ENCODE results near the gene FAM180A. TPM values are rescaled to one million over a fixed set of nuclear protein-coding genes. Genes with fewer than 3 reads are reported as not detected.
A peak's percentile ranks its signal among the peaks of the same experiment; 100 is the strongest.

The FAM180A gene
- total and polyA plus RNA-seq, 9 of the 15 experiments (the other 6 are each of a cell fraction or from before 2014, with no cell fraction given), result not detected

DNA sequence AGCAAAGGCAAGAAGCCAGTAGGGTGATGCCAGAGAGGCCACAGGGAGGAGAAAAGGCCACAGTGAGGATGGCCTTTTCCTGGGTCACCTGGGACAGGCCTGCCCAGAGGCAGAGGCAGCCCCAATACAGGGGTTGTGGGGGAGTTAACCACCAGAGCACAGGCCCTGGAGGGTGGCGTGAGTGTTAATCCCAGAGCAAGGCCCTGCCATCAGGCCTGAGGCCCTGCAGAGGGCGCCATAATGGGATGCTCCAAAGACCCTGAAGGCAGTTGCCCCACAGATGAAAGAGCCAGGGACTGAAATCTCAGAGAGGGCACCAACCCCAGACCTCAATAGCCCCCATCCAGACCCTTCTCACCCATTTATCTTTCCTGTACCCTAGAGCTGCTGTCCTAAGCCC is 44.5 kb downstream of the FAM180A start (continued):
- TF ChIP-seq NFE2L1 (tag; IDR thresholded peaks at IDR 0.05; ENCODE audit: borderline replicate concordance, low read depth) (no peak), ZNF232 (CRISPR knock-in tag; IDR thresholded peaks at IDR 0.05) (no peak), SMC3 (conservative IDR thresholded peaks at IDR 0.05; ENCODE audit: insufficient read depth, low read depth, low read length) (peak; percentile 54; the same call in 1 of the 2 replicates), GTF3C2 (IDR thresholded peaks at IDR 0.05; ENCODE audit: borderline replicate concordance, extremely low read depth, insufficient read length) (no peak), TAL1 (IDR thresholded peaks at IDR 0.05) (no peak), NR2C1 (IDR thresholded peaks at IDR 0.05) (no peak), NR2C1 (tag; IDR thresholded peaks at IDR 0.05) (no peak), ZEB2 (IDR thresholded peaks at IDR 0.05) (no peak), YY1 (IDR thresholded peaks at IDR 0.05; ENCODE audit: borderline replicate concordance in 1 of 3, control insufficient read depth in 1 of 3, extremely low read depth in 1 of 3, insufficient read depth in 3 of 3, insufficient read length in 1 of 3, insufficient replicate concordance in 2 of 3, low read depth in 1 of 3, low read length in 2 of 3) (peak in 1 of 3 experiments; percentile 33)

All from K562 (cell line).